Stimulated activated CD4-positive, alpha-beta T cell treated with anti-CD3 and anti-CD28 coated beads, Interleukin-2, amount 100 ng/mL, for 48 hours (primary cell): ENCODE results near the gene HSFX4.
A peak's percentile ranks its signal among the peaks of the same experiment; 100 is the strongest.
"Not testable (repeated sequence)": the region's sequence is repeated elsewhere in the genome, so short reads cannot be mapped to it uniquely, and the experiment has no call there.

Experiments
- DNase-seq, 2 donors: peaks; one replicate each; pipeline ENCODE4 v3.0.0-alpha.2; 2020

Gene HSFX4, protein sequence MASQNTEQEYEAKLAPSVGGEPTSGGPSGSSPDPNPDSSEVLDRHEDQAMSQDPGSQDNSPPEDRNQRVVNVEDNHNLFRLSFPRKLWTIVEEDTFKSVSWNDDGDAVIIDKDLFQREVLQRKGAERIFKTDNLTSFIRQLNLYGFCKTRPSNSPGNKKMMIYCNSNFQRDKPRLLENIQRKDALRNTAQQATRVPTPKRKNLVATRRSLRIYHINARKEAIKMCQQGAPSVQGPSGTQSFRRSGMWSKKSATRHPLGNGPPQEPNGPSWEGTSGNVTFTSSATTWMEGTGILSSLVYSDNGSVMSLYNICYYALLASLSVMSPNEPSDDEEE

GRCh38 chrX:149929400-149929799 is at the start of gene HSFX4:
TSS of gene HSFX4 (plus strand) at chrX:149929573. CDS start at chrX:149929645, 72 bp downstream.
- not testable (repeated sequence) for DNase-seq

- peak; percentile 18 to 34 for DNase-seq
These were observed 48.2 kb upstream of the HSFX4 start, which contains the start of gene MAGEA8 for GRCh38 chrX:149881081-149881711. TSS of gene MAGEA8 (plus strand) at chrX:149881183. CDS start at chrX:149884273, 3,090 bp downstream.

DNA sequence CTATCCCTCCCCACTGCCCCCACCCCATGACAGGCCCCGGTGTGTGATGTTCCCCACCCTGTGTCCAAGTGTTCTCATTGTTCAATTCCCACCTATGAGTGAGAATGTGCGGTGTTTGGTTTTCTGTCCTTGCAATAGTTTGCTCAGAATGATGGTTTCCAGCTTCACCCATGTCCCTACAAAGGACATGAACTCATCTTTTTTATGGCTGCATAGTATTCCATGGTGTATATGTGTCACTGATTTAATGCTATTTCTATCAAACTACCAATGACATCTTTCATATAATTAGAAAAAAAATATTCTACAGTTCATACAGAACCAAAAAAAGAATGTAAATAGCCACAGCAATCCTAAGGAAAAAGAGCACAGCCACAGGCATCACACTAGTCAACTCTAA is 38.5 kb upstream of the HSFX4 start:
- not testable (repeated sequence) for DNase-seq

GRCh38 chrX:149898554-149898953 is 30.8 kb upstream of the HSFX4 start:
- no peak for DNase-seq

- DNase-seq = no peak
These were observed 25.3 kb upstream of the HSFX4 start for GRCh38 chrX:149903889-149904748.

GRCh38 chrX:149908308-149908707 is 21.1 kb upstream of the HSFX4 start:
- DNase-seq = no peak

GRCh38 chrX:149908727-149909126 is 20.6 kb upstream of the HSFX4 start:
- DNase-seq = no peak

DNA sequence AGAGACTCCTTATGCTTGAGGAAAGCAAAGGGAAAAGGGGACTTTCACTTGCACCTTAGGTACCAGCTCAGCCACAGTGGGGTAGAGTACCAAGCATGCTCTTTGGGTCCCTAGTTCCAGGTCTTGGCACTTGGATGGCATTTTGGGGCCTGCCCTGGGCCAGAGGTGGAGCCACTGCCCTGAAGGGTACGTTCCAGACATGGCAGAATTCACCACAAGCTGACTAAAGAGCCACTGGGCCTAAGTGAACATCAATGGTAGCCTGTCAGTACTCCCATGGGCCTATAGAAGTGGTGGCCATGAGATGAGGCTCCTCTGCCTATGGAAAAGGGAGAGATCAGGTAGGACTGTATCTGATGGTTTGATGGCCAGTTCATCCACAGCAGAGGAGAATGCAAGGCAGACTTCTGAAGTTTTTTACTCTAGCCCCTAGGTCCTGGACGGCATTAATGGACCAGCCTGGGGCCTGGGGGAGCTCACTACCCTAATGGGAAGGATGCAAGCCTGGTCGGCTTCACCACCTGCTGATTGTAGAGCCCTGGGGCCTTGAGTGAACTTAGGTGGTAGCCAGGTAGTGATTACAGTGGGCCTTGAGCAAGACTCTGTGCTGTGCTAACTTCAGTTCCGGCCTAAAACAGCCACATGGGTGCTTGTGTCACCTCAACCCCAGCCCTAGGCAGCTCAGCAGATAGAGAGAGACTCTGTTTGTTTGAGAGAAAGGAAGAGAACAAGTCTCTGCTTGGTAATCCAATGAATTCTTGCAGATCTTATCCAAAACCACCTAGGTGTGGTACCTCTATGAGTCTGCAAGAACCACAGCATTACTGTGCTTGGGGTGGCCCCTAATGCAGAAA is 19.8 kb upstream of the HSFX4 start:
- no peak for DNase-seq

- DNase-seq = no peak
These were observed 19.1 kb upstream of the HSFX4 start for GRCh38 chrX:149910178-149910695.

GRCh38 chrX:149916745-149917392 is 12.5 kb upstream of the HSFX4 start:
- no peak for DNase-seq

DNA sequence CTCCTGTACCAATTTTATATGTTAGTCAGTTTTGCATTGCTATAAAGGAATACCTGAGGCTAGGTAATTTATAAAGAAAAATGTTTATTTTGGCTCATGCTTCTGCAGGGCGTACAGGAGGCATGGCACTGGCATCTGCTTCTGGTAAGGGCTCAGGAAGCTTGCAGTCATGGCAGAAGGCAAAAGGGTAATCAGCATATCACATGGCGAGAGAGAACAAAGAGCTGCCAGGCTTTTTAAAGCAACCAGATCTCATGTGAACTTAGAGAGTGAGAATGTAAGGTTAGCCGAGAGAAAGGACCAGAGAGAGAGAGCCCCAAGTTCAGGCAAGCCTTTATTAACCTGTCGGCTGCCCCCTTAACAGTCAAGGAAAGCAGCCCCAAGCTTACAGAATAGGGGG is 5.5 kb upstream of the HSFX4 start:
- DNase-seq = not testable (repeated sequence)

DNA sequence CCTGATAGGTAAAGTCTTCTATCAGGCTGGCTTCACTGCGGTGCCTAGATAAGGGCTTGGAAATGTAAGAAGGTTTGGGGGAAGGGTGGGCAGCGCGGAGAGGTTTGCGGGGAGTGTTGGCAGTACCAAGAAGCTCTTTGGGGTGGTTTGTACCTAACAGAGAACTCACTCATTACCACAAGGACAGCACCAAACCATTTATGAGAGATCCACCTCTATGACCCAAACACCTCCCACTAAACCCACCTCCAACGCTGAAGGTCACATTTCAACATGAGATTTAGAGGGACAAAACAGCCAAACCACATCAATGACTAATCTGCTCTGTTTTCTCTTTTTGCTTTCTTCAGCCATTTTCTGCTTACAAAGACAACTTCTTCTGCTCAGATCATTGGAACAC is 4.9 kb upstream of the HSFX4 start:
- DNase-seq = not testable (repeated sequence)

DNA sequence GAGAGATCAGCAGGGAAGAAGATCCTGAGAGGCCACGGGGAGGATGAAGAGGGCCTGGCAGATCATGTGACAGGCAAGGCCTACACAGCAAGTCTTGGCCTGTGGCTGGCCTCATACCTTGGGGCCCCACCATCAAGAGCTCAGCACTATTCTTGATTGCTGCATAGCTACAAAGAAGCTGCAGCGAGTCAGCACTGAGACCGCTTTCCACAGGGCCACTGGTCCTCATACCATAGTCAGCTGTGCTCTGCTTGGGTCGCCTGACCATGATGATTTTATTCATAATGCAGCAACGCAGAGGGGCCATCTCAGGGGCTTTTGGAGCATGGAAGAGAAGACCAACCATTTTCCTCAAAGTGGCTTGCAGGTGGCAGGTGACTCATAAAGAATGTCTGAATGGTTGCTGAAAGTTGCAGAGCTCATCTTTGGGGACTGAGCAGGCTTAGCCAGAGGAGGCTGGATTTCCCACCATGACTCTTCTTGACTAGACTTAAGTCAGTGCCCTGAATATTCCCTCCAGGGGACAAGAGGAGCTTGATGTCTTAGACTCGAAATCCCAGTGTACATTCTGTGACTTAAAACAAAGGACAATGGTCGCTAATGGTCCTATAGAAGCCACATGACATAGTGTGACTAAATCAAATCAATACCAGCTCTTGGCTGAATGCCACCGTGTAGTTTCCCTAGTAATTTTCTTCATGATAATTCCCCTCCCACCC is 2.0 kb upstream of the HSFX4 start:
- not testable (repeated sequence) for DNase-seq

- DNase-seq = not testable (repeated sequence)
These were observed 1.5 kb upstream of the HSFX4 start for GRCh38 chrX:149927964-149928258.

GRCh38 chrX:149928635-149929034 is 738 bp upstream of the HSFX4 start:
- not testable (repeated sequence) for DNase-seq

DNA sequence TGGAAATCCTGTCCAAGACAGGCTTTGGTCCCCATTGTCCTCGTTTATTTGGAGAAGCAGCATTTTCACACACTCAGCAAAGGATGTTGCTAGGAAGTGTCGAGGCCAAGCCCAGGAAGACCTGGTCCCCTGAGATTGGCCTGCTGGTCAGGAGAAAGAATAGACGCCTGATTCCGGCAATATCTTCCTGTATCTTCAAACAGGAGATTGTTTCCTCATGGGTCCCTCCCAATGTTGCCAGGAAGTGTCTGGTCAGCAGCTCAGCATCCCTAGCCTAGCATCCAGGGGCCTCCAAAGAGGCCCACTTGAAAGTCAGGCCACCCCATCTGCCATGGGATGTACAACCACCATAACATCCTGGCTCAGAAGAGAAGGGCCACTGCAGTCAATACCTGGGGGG is 2.0 kb downstream of the HSFX4 start:
- not testable (repeated sequence) for DNase-seq

DNA sequence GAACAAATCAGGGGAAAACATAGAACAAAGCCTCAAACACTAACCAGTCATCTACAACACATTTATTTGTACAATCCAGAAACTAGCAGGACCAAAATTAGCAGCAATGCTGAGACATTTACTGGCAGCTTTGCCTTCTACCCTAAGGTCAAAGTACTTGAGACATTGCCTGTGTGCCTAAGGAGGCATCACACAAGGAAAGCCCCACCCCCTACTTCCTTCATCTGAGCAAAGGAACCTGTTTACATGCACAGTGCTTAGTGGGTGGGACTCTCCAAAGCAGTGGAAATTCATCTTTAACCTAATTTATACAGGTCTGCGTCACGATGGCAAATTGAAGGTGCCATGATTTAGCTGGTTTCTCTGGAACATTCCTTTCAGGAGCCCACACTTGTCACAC is 2.8 kb downstream of the HSFX4 start:
- not testable (repeated sequence) for DNase-seq

DNA sequence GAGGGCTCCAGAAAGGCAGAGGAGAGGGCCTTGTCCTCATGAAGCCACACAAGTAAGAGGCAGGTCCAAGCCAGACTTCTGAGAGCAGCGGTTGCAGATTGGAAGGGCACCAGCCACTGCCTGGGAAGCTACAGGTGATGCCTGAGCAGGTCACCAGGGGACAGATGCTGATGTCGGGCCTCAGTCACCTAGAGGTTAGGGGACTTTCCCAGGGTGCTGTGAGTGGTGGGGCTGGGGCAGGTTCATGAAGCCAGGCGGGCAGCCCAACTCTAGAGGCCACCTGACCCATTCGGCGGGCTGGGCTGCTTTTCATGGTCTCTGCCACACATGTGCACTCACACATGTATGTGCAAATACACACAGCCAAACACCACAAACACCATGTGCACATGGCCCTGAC is 3.6 kb downstream of the HSFX4 start:
- not testable (repeated sequence) for DNase-seq

DNA sequence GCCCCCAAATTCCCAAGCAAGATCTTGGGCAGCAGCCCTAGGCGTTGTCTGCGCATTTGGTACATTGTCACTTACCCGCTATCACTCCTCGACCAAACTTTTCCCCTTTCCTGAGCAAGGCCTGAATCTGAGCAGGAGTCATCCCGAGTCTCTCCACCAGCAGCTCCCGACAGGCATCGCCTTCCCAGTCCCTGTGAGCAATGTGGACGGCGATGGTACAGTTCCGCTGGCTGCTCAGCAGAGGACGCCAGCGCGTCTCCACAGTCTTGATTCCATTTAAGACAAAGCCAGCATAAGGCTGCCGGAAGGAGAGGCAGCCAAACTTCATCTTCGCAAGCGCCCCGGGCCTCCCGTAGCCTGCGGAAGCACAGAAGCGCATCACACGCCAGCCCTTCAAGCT is 4.2 kb downstream of the HSFX4 start:
- DNase-seq = not testable (repeated sequence)

DNA sequence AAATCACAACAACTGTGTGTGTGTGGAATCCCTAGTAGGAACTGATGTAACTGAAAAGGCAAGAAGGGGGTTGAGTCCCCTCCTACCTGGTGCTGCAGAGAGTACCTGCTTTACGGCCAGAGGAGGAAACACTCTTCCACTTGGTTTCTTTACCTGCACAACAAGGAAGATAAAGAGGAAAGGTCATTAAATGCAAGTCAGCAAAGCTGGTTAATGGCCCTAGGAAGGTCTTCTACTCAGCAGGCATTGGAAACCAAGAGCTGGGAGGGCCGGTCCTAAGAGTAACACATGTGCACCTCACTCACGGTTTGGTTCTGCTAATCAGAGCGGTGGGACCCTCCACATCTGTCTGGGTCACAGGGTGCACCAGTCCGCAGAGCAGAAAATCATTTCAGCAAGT is 8.0 kb downstream of the HSFX4 start:
- not testable (repeated sequence) for DNase-seq

- no peak for DNase-seq
These were observed 8.6 kb downstream of the HSFX4 start for GRCh38 chrX:149937871-149938426.
